AG09309 (cell line): Measurements from ENCODE around the gene TSPAN18.

Experiments
- DNase-seq: peaks from one replicate; pipeline ENCODE4 v3.0.0-alpha.2; 2010; ENCODE audit warnings: low read depth
- H3K4me3 ChIP-seq: 2 replicates; pipeline ENCODE4 v1.5.1; 2011; ENCODE audit warnings: mild to moderate bottlenecking, low read depth, low read length, moderate library complexity; ENCODE audit not compliant: control insufficient read depth
- TF ChIP-seq, protein P1 (sequence below): IDR thresholded peaks from 2 replicates; pipeline ENCODE4 v1.5.1; 2011; ENCODE audit warnings: mild to moderate bottlenecking, low read depth, low read length, inconsistent platforms; ENCODE audit not compliant: insufficient read depth, control insufficient read depth; ENCODE audit errors: missing control alignments

The TSPAN18 gene

DNA sequence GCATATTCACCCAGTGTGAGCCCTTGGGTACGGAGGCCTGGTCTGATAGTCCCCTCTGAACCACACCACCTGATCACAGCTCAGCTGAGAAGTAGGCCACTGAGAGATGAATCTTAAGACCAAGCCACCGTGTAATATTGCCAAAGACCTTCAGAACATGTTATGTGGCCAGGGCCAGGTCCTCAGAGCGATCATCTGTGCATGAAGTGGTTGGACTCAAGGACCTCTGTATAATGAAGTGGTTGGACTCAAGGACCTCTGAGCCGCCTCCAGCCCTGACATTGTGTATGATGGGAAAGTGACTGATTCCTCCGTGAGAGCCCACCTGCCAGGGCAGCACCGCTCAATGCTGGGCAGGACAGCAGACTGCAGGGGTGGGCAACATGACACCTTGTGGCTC lies 153.7 kb downstream of the TSPAN18 start:
- no peak overlapping the region for H3K4me3 ChIP-seq
- TF ChIP-seq, protein P1, sequence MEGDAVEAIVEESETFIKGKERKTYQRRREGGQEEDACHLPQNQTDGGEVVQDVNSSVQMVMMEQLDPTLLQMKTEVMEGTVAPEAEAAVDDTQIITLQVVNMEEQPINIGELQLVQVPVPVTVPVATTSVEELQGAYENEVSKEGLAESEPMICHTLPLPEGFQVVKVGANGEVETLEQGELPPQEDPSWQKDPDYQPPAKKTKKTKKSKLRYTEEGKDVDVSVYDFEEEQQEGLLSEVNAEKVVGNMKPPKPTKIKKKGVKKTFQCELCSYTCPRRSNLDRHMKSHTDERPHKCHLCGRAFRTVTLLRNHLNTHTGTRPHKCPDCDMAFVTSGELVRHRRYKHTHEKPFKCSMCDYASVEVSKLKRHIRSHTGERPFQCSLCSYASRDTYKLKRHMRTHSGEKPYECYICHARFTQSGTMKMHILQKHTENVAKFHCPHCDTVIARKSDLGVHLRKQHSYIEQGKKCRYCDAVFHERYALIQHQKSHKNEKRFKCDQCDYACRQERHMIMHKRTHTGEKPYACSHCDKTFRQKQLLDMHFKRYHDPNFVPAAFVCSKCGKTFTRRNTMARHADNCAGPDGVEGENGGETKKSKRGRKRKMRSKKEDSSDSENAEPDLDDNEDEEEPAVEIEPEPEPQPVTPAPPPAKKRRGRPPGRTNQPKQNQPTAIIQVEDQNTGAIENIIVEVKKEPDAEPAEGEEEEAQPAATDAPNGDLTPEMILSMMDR = no peak
- no peak for DNase-seq

DNA sequence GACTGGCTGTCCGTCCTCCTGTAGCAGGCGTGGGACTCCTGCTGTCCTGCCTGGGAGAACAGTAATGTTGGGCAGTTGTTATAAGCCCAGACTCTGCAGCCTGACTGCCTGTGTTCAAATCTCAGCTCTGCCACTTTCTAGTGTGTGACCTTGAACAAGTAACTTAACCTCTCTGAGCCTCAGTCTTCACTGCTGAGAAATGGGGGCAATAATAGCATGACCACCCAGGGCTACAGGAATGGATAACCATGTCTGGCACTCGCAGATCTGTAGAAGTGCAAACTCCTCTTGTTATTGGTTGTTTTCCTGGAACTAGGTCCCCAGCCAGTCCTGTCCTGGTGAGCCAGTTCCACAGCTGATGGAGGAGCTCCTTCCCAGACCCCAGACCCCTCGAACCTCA lies 154.2 kb downstream of the TSPAN18 start:
- no peak overlapping the region for H3K4me3 ChIP-seq
- no peak for DNase-seq
- TF ChIP-seq, protein P1 = no peak

DNA sequence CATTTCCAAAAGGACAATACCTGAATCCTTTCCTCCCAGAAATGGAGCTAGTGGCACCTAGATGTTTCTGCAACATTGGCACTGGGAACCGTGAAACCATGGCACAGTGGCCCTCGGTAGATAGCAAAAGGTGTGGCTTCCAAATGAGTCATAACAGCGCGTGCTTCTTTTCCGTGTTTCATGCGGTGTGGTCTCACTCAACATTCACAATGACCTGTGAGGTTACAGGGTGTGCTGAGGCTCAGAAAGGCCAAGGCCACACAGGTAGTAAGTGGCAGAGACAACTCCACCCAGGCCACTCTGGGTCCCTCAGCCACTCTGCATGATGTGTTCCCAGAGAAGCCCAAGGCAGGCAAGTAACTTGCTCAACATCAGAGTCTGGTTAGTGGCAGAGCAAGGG lies 156.5 kb downstream of the TSPAN18 start:
- H3K4me3 ChIP-seq = no peak overlapping the region
- TF ChIP-seq, protein P1 = no peak
- no peak for DNase-seq

DNA sequence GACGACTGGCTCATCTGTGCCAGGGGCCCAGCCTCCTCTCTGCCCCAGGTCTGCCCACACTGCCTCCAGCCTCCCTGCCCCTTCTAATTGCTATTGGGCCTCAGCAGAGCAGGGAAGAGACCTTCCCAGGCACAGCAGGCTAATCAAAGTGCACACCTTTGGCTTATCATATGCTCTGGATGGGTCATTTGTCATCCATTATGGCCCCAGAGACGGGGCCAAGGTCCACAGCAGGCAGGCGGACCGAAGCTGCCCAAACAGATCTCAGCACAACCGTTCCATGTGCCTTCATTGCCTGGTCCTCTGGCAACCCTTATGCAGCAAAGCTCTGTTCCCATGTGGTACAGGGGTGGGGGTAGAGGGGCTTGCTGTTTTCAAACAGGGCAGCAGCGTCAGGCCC lies 157.3 kb downstream of the TSPAN18 start:
- H3K4me3 ChIP-seq = no peak overlapping the region
- TF ChIP-seq, protein P1 = no peak
- no peak for DNase-seq

DNA sequence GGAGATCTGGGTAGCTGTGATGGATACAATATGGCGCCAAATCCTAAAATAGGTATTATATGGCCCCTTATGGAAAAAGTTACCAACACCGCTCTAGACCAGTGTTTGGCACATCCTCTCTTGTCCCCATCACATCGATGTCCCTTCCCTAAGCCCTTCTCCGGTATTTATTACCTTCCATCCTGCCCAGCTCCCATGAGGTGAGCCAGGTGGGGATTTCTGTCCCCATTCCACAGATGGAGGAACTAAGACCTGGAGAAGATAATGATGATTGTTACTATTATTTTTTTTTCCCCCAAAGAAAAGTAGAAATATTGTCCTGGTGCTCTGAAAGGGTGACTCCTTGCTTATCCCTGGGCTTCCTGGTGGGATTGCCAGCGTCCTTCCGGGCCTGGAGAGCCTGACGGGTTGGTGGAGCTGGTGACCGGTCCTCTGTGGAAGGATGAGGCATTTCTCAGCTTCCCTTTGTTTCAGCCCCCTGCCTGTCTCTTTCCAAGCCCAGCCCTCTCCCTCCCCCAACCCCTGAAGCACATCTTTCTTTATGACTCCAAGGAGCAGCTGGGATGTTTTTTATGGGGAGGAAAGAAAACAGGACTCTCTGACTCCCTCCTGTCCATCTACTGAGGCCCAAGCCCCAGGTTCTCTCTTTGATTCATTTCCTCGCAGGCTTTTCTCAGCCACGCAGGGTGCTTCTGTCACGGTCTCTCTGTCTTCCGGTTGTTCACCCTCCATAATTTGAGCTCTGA lies 158.5 kb downstream of the TSPAN18 start:
- DNase-seq = no peak
- H3K4me3 ChIP-seq = no peak overlapping the region
- TF ChIP-seq, protein P1 = no peak

DNA sequence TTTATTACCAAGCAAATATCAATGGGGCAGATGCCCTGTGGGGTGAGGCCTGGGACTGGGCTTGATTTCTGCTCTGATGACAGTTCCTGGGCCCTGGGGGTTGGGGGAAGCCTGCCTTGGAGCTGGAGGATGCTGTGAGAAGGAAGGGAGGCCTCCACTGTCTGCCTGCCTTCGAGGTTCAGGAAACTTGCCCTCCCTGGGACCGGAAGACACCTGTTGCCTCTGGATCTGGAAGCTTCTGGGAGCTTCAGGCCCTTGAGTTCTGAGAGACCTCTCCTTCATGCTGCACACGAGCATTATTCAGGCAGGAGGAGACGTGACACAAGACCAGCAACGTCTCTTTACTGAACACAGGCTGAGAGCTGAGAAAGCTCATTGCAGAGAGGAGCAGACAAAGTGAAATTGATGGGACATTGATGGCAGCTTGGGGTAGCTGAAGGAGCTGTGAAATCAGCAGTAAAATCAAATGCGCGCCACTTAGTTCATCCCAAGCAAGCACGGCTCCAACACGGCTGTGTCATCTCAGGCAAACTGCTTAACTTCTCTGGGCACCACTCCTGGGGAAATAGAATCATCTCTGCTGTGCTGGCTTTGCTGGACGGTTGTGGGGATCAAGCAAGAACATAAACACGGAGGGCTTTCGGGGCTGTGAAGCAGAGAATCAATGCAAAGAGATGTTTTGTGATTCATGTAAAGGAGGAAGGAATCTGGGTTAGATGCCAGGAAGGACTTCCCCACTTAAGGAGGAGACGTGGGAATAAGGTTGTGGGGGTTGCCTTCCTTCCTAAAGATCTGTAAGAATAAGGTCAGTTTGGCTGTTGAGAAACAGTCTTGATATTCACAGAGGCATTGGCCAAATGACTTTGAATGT lies 159.4 kb downstream of the TSPAN18 start:
- no peak for DNase-seq
- TF ChIP-seq, protein P1 = no peak
- no peak overlapping the region for H3K4me3 ChIP-seq
